Bronchial epithelial cell (primary cell): ENCODE measurements around the gene KIF1A. TPM values are rescaled to one million over a fixed set of nuclear protein-coding genes. Genes with fewer than 3 reads are reported as not detected.
A peak's percentile ranks its signal among the peaks of the same experiment; 100 is the strongest.
"Not testable (repeated sequence)": the region's sequence is repeated elsewhere in the genome, so short reads cannot be mapped to it uniquely, and the experiment has no call there.

Experiments used
- DNase-seq: peaks from one replicate; pipeline ENCODE4 v3.0.0-alpha.2; 2010; ENCODE audit warnings: low read depth
- FAIRE-seq: peaks from 2 replicates; lab custom pipeline; 2011; peaks lifted over from hg19 to GRCh38; lab: Jason Lieb, UNC
- H3K27me3 ChIP-seq: 2 replicates; pipeline ENCODE4 v1.5.1; 2011; ENCODE audit warnings: low read length; ENCODE audit not compliant: control insufficient read depth, insufficient read depth
- H3K36me3 ChIP-seq: 2 replicates; pipeline ENCODE4 v1.5.1; 2011; ENCODE audit warnings: low read length; ENCODE audit not compliant: control insufficient read depth, insufficient read depth
- H3K4me3 ChIP-seq: 2 replicates; pipeline ENCODE4 v1.5.1; 2011; ENCODE audit warnings: mild to moderate bottlenecking, low read depth, low read length, control low read depth
- total RNA-seq: library from RNA; depleted of rRNA; stranded (reverse); fragments of >200 nt; gene quantifications from 2 replicates; pipeline ENCODE4 v1.2.1, GENCODE V29; 2014
- TF ChIP-seq, protein P1 (sequence below): IDR thresholded peaks from 2 replicates; pipeline ENCODE4 v1.5.1; 2011; ENCODE audit warnings: mild to moderate bottlenecking, moderate library complexity, low read length, control low read depth, inconsistent platforms; ENCODE audit not compliant: insufficient read depth, severe bottlenecking

The KIF1A gene
- total RNA-seq, 1 donor from 2014 or later = not detected

DNA sequence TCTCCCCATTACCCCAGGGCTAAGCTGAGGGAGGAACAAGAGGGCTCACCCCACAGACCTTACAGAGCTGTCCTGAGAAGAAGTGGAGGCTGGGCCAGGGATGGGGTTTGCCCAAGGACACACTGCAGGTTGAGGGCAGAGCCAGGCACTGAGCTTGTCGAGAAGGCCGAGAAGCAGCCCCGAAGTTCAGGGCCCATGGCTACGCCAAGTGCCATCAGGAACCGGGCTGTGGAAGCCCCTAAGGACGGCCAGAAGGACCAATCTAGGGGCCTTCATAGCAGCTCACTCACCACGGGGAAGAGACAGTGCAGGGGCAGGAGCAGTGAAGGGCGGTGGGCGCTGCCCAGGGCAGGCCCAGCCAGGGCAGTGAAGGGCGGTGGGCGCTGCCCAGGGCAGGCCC is 30.0 kb upstream of the KIF1A start:
- H3K27me3 ChIP-seq = peaks cover 2% of the 10 kb centered on the region
- no peaks in the 10 kb centered on the region for H3K36me3 ChIP-seq
- DNase-seq (no peak), FAIRE-seq (no peak)
- TF ChIP-seq, protein P1, sequence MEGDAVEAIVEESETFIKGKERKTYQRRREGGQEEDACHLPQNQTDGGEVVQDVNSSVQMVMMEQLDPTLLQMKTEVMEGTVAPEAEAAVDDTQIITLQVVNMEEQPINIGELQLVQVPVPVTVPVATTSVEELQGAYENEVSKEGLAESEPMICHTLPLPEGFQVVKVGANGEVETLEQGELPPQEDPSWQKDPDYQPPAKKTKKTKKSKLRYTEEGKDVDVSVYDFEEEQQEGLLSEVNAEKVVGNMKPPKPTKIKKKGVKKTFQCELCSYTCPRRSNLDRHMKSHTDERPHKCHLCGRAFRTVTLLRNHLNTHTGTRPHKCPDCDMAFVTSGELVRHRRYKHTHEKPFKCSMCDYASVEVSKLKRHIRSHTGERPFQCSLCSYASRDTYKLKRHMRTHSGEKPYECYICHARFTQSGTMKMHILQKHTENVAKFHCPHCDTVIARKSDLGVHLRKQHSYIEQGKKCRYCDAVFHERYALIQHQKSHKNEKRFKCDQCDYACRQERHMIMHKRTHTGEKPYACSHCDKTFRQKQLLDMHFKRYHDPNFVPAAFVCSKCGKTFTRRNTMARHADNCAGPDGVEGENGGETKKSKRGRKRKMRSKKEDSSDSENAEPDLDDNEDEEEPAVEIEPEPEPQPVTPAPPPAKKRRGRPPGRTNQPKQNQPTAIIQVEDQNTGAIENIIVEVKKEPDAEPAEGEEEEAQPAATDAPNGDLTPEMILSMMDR = no peak
- no peak overlapping the region for H3K4me3 ChIP-seq

DNA sequence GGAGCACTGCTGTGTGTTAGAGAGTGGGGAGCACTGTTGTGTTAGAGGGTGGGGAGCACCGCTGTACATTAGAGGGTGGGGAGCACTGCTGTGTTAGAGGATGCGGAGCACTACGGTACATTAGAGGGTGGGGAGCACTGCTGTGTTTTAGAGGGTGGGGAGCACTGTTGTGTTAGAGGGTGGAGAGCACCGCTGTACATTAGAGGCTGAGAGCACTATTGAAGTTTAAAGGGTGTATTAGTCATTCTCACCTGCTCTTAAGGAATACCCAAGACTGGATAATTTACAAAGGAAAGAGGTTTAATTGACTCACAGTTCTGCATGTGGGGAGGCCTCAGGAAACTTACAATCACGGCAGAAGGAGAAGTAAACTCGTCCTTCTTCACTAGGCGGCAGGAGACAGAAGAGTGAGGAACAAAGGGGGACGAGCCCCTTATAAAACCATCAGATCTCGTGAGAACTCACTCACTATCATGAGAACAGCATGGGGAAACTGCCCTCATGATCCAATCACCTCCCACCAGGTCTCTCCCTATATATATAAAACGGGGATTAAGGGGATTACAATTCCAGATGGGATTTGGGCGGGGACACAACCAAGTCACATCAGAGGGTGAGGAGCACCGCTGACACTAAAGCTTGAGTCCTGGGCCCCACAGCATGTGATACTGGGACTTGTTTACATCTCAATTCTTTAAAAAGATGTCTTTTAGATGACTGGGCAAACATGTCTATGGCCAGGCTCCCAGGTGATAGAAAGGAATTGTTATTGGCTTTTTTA is 29.1 kb upstream of the KIF1A start:
- H3K4me3 ChIP-seq = no peak overlapping the region
- TF ChIP-seq, protein P1 = no peak
- peaks cover 2% of the 10 kb centered on the region for H3K27me3 ChIP-seq
- FAIRE-seq (no peak), DNase-seq (no peak)
- H3K36me3 ChIP-seq = no peaks in the 10 kb centered on the region

DNA sequence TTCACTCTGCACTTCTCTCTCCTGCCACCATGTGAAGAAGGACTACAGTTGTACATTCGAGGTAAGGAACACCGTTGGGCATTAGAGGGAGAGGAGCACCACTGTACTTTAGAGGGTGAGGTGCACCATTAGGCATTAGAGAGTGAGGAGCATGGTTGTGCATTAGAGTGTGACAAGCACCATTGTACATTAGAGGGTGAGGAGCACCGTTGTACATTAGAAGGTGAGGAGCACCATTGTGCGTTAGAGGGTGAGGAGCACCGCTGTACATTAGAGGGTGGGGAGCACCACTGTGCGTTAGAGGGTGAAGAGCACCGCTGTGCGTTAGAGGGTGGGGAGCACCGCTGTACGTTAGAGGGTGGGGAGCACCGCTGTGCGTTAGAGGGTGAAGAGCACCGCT is 27.8 kb upstream of the KIF1A start:
- no peak for DNase-seq
- TF ChIP-seq, protein P1 = no peak
- Histone ChIP-seq H3K4me3 (no peak overlapping the region), H3K36me3 (no peaks in the 10 kb centered on the region), H3K27me3 (peaks cover 2% of the 10 kb centered on the region)
- FAIRE-seq = peak; percentile 82

DNA sequence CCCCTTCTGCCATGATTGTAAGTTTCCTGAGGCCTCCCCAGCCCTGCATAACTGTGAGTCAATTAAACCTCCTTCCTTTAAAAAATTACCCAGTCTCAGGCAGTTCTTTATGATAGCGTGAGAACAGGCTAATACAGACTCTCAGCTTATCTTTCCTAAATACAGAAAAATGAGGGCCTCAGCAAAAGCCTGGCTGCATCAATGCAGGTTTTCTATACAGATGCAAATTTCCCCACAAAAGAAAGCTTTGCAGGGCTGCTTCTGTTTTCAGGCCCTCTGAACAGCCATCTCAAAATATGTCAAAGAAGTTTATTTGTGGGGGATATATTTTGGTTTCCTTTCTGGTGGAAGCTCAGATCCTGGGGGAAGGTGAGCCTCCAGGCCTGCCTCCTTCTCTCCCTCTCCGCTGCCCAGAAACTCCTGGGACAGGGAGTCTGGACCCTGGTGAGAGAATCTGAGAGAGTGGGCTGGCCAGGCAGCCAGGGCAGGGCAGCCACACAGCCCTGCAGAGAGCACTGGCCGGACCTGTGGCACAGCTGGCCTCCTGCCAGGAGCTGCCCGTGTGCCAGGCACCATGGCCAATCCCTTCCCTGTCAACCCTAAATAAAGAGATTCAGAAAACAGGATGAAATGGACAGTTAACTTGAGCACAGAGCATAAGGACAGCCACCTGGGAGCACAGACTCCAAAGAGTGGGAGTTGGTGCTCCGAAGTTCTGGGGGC is 27.0 kb upstream of the KIF1A start:
- FAIRE-seq (no peak), DNase-seq (no peak)
- TF ChIP-seq, protein P1 = no peak
- Histone ChIP-seq H3K27me3 (peaks cover 2% of the 10 kb centered on the region), H3K4me3 (no peak overlapping the region), H3K36me3 (no peaks in the 10 kb centered on the region)

DNA sequence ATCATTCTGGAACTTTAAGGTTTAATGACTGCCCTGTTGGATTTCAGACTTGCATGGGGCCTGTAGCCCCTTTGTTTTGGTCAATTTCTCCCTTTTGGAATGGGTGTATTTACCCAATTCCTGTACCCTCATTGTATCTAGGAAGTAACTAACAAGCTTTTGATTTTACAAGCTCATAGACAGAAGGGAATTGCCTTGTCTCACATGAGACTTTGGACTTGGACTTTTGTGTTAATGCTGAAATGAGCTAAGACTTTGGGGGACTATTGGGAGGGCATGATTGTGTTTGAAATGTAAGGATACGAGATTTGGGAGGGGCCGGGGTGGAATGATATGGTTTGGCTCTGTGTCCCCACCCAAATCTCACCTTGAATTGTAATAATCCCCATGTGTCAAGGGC is 26.3 kb upstream of the KIF1A start:
- FAIRE-seq, H3K36me3 ChIP-seq: not testable (repeated sequence)

DNA sequence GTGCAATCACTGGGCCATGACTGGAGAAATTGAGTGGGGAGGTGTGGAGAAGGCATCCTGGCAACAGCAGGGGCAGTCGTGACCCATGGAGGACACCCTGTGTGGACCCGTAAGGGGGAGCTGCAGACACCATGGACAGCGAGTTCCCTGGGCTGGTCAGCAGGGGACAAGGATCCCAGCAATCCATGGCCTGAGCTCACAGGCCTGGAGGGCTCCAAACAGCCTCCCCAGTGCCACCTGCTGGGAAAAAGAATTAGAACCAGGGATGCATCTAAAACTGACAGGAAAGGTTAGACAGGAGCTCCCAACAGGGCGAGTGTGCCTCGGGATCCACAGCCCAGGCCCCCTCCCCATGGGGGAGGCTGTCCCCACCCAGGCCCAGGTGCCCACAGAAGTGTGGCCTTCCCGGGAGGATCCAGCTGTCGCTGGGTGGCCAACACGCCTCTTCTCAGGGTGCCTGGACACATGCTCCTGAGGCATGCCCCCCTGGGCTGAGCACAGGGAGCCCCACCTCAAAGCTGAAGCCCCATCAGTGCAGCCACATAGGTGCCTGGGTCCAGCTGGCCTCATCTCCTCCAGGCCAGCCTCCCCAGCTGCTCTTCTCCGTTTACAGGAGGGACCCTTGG is 20.5 kb upstream of the KIF1A start:
- FAIRE-seq (no peak), DNase-seq (peak; percentile 38)
- peaks cover 3% of the 10 kb centered on the region for H3K27me3 ChIP-seq
- H3K36me3 ChIP-seq = no peaks in the 10 kb centered on the region
- TF ChIP-seq, protein P1 = peak; percentile 72
- H3K4me3 ChIP-seq = no peak overlapping the region

More for the DNA sequence above, 26.3 kb upstream of the KIF1A start:
- not testable (repeated sequence) for H3K27me3 ChIP-seq, H3K4me3 ChIP-seq, DNase-seq
